RWPE2 (cell line): ENCODE data around the gene B4GALT4.
A peak's percentile ranks its signal among the peaks of the same experiment; 100 is the strongest.

Experiments used
- ATAC-seq: fragments of 200-7000 bp; cut with Tn5 transposase; 3 replicates; pipeline ENCODE4 v1.9.1; 2021; ENCODE audit warnings: low read depth
- DNase-seq: peaks from one replicate; pipeline ENCODE4 v3.0.0-alpha.2; 2020; ENCODE audit warnings: low spot score
- H3K27ac ChIP-seq: fragments of 450-650 bp; 2 replicates; pipeline ENCODE4 v1.5.1; 2017; ENCODE audit warnings: mild to moderate bottlenecking; ENCODE audit not compliant: poor library complexity, severe bottlenecking
- H3K27me3 ChIP-seq: fragments of 250-450 bp; sonication (Bioruptor Pico); 2 replicates; pipeline ENCODE4 v1.5.1; 2021; ENCODE audit warnings: mild to moderate bottlenecking, moderate library complexity; ENCODE audit not compliant: insufficient read depth, poor library complexity, severe bottlenecking
- H3K36me3 ChIP-seq: fragments of 250-450 bp; sonication (Bioruptor Pico); 2 replicates; pipeline ENCODE4 v1.5.1; 2020; ENCODE audit warnings: low read depth, mild to moderate bottlenecking, moderate library complexity
- H3K4me1 ChIP-seq: fragments of 250-450 bp; sonication (Bioruptor Pico); 2 replicates; pipeline ENCODE4 v1.5.1; 2021; ENCODE audit warnings: mild to moderate bottlenecking, moderate library complexity; ENCODE audit not compliant: insufficient read depth, poor library complexity, severe bottlenecking
- H3K4me3 ChIP-seq: fragments of 250-450 bp; sonication (Bioruptor Pico); 2 replicates; pipeline ENCODE4 v1.5.1; 2021; ENCODE audit warnings: mild to moderate bottlenecking, moderate library complexity; ENCODE audit not compliant: severe bottlenecking
- H3K9me3 ChIP-seq: fragments of 250-450 bp; sonication (Bioruptor Pico); 2 replicates; pipeline ENCODE4 v1.5.1; 2021; ENCODE audit warnings: mild to moderate bottlenecking, moderate library complexity; ENCODE audit not compliant: severe bottlenecking
- TF ChIP-seq, protein P1 (sequence below): fragments of 450-650 bp; IDR thresholded peaks from one replicate; pipeline ENCODE4 v1.5.1; 2017; ENCODE audit warnings: mild to moderate bottlenecking, moderate library complexity; ENCODE audit not compliant: poor library complexity, severe bottlenecking

Gene B4GALT4

DNA sequence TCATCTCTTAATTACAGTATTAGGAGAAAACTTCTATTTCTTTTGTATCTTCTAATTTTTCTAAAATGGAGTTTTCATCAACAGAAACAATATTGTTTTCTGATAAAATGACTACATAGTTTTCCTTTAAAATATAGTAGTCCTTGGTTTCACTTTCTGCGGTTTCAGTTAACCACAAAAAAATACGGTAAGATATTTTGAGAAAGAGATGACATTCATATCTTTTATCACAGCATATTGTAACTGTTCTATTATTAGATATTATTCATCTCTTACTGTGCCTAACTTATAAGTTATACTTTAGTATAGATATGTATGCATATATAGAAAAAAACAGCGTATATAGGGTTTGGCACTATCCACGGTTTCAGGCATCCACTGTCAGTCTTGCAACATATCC lies 2.3 kb downstream of the B4GALT4 start:
- TF ChIP-seq, protein P1, sequence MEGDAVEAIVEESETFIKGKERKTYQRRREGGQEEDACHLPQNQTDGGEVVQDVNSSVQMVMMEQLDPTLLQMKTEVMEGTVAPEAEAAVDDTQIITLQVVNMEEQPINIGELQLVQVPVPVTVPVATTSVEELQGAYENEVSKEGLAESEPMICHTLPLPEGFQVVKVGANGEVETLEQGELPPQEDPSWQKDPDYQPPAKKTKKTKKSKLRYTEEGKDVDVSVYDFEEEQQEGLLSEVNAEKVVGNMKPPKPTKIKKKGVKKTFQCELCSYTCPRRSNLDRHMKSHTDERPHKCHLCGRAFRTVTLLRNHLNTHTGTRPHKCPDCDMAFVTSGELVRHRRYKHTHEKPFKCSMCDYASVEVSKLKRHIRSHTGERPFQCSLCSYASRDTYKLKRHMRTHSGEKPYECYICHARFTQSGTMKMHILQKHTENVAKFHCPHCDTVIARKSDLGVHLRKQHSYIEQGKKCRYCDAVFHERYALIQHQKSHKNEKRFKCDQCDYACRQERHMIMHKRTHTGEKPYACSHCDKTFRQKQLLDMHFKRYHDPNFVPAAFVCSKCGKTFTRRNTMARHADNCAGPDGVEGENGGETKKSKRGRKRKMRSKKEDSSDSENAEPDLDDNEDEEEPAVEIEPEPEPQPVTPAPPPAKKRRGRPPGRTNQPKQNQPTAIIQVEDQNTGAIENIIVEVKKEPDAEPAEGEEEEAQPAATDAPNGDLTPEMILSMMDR: no peak
- Histone ChIP-seq H3K4me1 (peaks cover 22% of the 10 kb centered on the region), H3K27ac (peak overlapping the region; percentile 55), H3K4me3 (no peak overlapping the region), H3K36me3 (peaks cover 22% of the 10 kb centered on the region), H3K9me3 (no peaks in the 10 kb centered on the region), H3K27me3 (no peaks in the 10 kb centered on the region)
- ATAC-seq: no peak
- DNase-seq: no peak

- Histone ChIP-seq H3K27me3 (no peaks in the 10 kb centered on the region), H3K4me1 (peaks cover 22% of the 10 kb centered on the region), H3K36me3 (peaks cover 28% of the 10 kb centered on the region), H3K9me3 (no peaks in the 10 kb centered on the region), H3K4me3 (no peak overlapping the region), H3K27ac (no peak overlapping the region)
- no peak for DNase-seq
- TF ChIP-seq, protein P1: no peak
- no peak for ATAC-seq
These were observed 3.4 kb downstream of the B4GALT4 start for GRCh38 chr3:119237299-119237698.

DNA sequence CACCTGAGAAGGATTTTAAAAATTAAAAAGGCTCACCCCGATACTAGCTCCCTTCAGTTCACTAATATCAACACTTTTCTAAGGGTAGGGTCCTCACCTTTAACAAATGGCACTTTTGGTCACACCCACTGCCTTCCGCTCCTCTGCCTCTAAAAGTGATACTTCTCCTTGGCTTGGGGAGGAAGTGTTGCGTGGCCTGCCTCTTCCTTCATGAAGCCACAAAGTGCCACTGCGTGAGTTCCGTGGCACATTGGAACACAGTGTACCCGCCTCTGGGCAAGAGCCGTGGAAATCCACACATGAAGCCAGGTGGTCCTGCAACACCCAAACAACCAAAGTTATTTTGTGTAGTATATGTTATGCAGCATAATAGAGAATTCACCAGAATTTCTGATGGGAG lies 3.9 kb downstream of the B4GALT4 start:
- DNase-seq (no peak), ATAC-seq (no peak)
- H3K4me3 ChIP-seq: no peak overlapping the region
- peaks cover 22% of the 10 kb centered on the region for H3K4me1 ChIP-seq
- peaks cover 28% of the 10 kb centered on the region for H3K36me3 ChIP-seq
- H3K27me3 ChIP-seq: no peaks in the 10 kb centered on the region
- TF ChIP-seq, protein P1: no peak
- H3K27ac ChIP-seq: no peak overlapping the region
- H3K9me3 ChIP-seq: no peaks in the 10 kb centered on the region

DNA sequence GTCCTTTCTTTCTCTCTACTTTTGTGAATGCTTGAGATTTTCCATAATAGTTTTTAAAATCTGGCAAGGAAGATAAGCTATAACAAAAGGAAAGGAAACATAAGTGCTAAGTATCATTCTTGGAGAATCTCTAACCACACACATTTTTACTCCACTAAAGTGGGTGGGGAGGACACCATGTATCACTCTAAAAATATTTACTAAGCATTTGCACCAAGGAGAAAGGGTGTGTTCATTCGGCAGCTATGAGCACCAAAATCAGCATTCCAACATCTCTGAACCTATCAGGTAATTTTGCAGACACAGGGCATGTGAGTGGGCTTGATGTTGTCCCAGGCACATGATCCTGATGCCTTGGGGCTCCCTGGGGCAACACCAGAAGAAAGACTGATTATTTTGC lies 5.5 kb downstream of the B4GALT4 start:
- Histone ChIP-seq H3K9me3 (no peaks in the 10 kb centered on the region), H3K36me3 (peaks cover 32% of the 10 kb centered on the region), H3K4me3 (no peak overlapping the region), H3K27me3 (no peaks in the 10 kb centered on the region), H3K27ac (peak overlapping the region; percentile 57), H3K4me1 (peaks cover 17% of the 10 kb centered on the region)
- ATAC-seq (peak; percentile 81), DNase-seq (no peak)
- TF ChIP-seq, protein P1: no peak

GRCh38 chr3:119234610-119235009 lies 6.1 kb downstream of the B4GALT4 start:
- ATAC-seq (no peak), DNase-seq (no peak)
- peaks cover 17% of the 10 kb centered on the region for H3K4me1 ChIP-seq
- TF ChIP-seq, protein P1: no peak
- peaks cover 37% of the 10 kb centered on the region for H3K36me3 ChIP-seq
- H3K4me3 ChIP-seq: no peak overlapping the region
- H3K27me3 ChIP-seq: no peaks in the 10 kb centered on the region
- H3K9me3 ChIP-seq: no peaks in the 10 kb centered on the region
- peak overlapping the region; percentile 57 for H3K27ac ChIP-seq
